ENCODE results near the gene PBX3.
A peak's percentile ranks its signal among the peaks of the same experiment; 100 is the strongest.

Gene PBX3

DNA sequence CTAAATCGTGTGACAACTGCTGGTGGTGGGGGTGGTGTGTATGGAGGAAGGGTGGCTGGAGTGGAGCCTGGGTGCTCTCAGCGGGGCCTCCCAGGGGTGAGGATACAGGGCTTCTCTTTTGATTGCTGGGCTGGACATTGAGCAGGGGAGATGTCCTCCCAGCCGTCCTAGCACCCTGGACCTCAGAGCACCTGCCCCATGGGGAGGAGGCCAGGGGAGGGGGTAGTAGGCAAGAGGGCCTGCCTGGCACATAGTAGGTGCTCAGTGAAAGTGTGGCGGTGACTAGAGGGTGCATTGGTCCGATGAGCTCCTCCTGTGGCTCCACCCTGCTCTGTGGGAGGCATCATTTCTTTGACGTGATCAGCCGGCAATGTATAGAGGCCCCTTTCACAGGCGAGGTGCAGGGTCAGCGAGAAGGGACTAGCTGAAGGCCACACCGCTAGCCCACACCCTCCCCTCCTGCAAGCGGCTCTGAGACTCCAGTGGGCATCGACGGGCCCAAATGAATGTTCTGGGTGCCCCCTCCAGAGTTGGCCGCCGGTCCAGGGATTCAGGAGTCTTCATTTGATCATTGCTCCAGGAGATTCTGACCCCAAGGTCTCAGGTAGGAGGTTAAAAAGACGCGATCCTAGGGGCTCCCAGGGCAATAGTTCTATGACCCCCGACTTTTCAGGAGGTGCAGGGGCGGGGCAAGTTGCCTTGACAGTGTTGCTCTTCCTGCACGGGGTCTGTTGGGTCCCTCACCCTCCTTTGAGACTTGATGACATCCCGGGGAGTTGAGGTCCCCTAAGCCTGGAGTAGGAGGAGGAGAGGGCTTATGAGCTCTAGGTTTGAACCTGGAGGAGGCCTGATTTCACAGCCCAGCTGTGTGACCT is 255.5 kb downstream of the PBX3 start:
- H3K36me3 ChIP-seq (ENCODE audit: control insufficient read depth, low read length): no peaks in the 10 kb centered on the region
- H3K9me3 ChIP-seq (ENCODE audit: control insufficient read depth, insufficient read depth, low read length): peaks cover 2% of the 10 kb centered on the region; the same call in 1 of the 2 replicates
- no peak overlapping the region for H3K27ac ChIP-seq (ENCODE audit: low read depth, low read length)
- H3K4me3 ChIP-seq (ENCODE audit: low read length): no peak overlapping the region
- no peak overlapping the region for H3K4me2 ChIP-seq (ENCODE audit: low read length)
- H3K79me2 ChIP-seq (ENCODE audit: control insufficient read depth, low read length): no peaks in the 10 kb centered on the region
- no peaks in the 10 kb centered on the region for H3F3A ChIP-seq (ENCODE audit: control insufficient read depth, insufficient read depth)
- H3K9me2 ChIP-seq (replicated peaks; ENCODE audit: control insufficient read depth, low read length): no peaks in the 10 kb centered on the region
- no peaks in the 10 kb centered on the region for H3K27me3 ChIP-seq (ENCODE audit: control insufficient read depth, low read length)
- TF ChIP-seq EZH2phosphoT487 (IDR thresholded peaks at IDR 0.05; ENCODE audit: borderline replicate concordance, low read length): no peak
- TF ChIP-seq CTCF (IDR thresholded peaks at IDR 0.05; ENCODE audit: low read depth, low read length, poor library complexity, severe bottlenecking): no peak
- no peaks in the 10 kb centered on the region for H3K4me1 ChIP-seq (ENCODE audit: control insufficient read depth, low read length)
- no peaks in the 10 kb centered on the region for H4K20me1 ChIP-seq (ENCODE audit: control insufficient read depth, insufficient read depth, low read depth, low read length)

DNA sequence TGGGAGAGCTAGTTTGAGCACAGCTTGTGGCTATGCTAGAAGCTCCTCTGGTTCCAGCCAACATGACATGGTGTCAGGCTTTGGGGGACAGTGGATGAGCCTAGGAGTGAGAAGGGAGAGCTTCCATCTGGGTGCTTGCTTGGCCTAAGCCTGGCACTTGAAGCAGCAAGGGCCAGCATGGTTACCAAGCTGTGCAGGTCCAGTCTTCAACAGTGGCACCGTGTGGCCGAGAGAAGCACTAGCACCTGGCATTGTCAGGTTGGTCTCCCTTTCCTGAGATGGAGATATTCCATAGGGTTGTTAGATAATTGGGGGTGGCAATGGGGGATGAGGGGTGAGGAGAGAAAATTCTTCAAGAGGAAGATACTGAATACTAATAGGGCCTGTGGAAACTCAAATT is 261.9 kb downstream of the PBX3 start:
- Histone ChIP-seq H3K4me2 (ENCODE audit: low read length) (no peak overlapping the region), H4K20me1 (ENCODE audit: control insufficient read depth, insufficient read depth, low read depth, low read length) (no peaks in the 10 kb centered on the region), H3K9me2 (replicated peaks; ENCODE audit: control insufficient read depth, low read length) (no peaks in the 10 kb centered on the region), H3K4me3 (ENCODE audit: low read length) (no peak overlapping the region), H3K79me2 (ENCODE audit: control insufficient read depth, low read length) (no peaks in the 10 kb centered on the region), H3K4me1 (ENCODE audit: control insufficient read depth, low read length) (no peaks in the 10 kb centered on the region), H3K36me3 (ENCODE audit: control insufficient read depth, low read length) (no peaks in the 10 kb centered on the region), H3K27ac (ENCODE audit: low read depth, low read length) (no peak overlapping the region), H3F3A (ENCODE audit: control insufficient read depth, insufficient read depth) (no peaks in the 10 kb centered on the region), H3K27me3 (ENCODE audit: control insufficient read depth, low read length) (no peaks in the 10 kb centered on the region), H3K9me3 (ENCODE audit: control insufficient read depth, insufficient read depth, low read length) (peaks cover 19% of the 10 kb centered on the region)
- TF ChIP-seq CTCF (IDR thresholded peaks at IDR 0.05; ENCODE audit: low read depth, low read length, poor library complexity, severe bottlenecking) (peak; percentile 48), EZH2phosphoT487 (IDR thresholded peaks at IDR 0.05; ENCODE audit: borderline replicate concordance, low read length) (no peak)

GRCh38 chr9:126014726-126015125 is 267.6 kb downstream of the PBX3 start:
- Histone ChIP-seq H4K20me1 (ENCODE audit: control insufficient read depth, insufficient read depth, low read depth, low read length) (no peaks in the 10 kb centered on the region), H3K27ac (ENCODE audit: low read depth, low read length) (no peak overlapping the region), H3K4me3 (ENCODE audit: low read length) (no peak overlapping the region), H3K9me2 (replicated peaks; ENCODE audit: control insufficient read depth, low read length) (no peaks in the 10 kb centered on the region), H3K9me3 (ENCODE audit: control insufficient read depth, insufficient read depth, low read length) (no peaks in the 10 kb centered on the region), H3K36me3 (ENCODE audit: control insufficient read depth, low read length) (no peaks in the 10 kb centered on the region), H3K4me2 (ENCODE audit: low read length) (no peak overlapping the region), H3K27me3 (ENCODE audit: control insufficient read depth, low read length) (no peaks in the 10 kb centered on the region), H3K4me1 (ENCODE audit: control insufficient read depth, low read length) (no peaks in the 10 kb centered on the region), H3F3A (ENCODE audit: control insufficient read depth, insufficient read depth) (no peaks in the 10 kb centered on the region), H3K79me2 (ENCODE audit: control insufficient read depth, low read length) (no peaks in the 10 kb centered on the region)
- TF ChIP-seq EZH2phosphoT487 (IDR thresholded peaks at IDR 0.05; ENCODE audit: borderline replicate concordance, low read length): no peak
- no peak for TF ChIP-seq CTCF (IDR thresholded peaks at IDR 0.05; ENCODE audit: low read depth, low read length, poor library complexity, severe bottlenecking)
